Activated naive CD8-positive, alpha-beta T cell treated with anti-CD3 and anti-CD28 coated beads, Interleukin-2, amount 50 U/mL, for 16 hours (primary cell): ENCODE results near the gene PNKP.
A peak's percentile ranks its signal among the peaks of the same experiment; 100 is the strongest.
"Not testable (repeated sequence)": the region's sequence is repeated elsewhere in the genome, so short reads cannot be mapped to it uniquely, and the experiment has no call there.

Experiments used
- DNase-seq: peaks from one replicate; pipeline ENCODE4 v3.0.0-alpha.2; 2020; ENCODE audit warnings: low read depth, low spot score

The PNKP gene

GRCh38 chr19:49823472-49823871 is 43.9 kb downstream of the PNKP start:
- no peak for DNase-seq

GRCh38 chr19:49820125-49820524 is 47.3 kb downstream of the PNKP start:
- DNase-seq, result no peak

GRCh38 chr19:49819452-49820115 is 47.8 kb downstream of the PNKP start:
- not testable (repeated sequence) for DNase-seq

- DNase-seq, result no peak
Measured at GRCh38 chr19:49818649-49819370, 48.6 kb downstream of the PNKP start.

- peak; percentile 59 for DNase-seq
Measured at GRCh38 chr19:49817964-49818648, 49.3 kb downstream of the PNKP start, which contains the start of gene MED25. Gene MED25 (plus strand): TSS chr19:49818289. CDS start chr19:49818342, 53 bp downstream.

GRCh38 chr19:49816590-49816989 is 50.8 kb downstream of the PNKP start:
- DNase-seq, result no peak

- no peak for DNase-seq
Measured at GRCh38 chr19:49814010-49814409, 53.4 kb downstream of the PNKP start.

- peak; percentile 73 for DNase-seq
Measured at GRCh38 chr19:49812997-49813861, 54.1 kb downstream of the PNKP start, which contains the start of gene FUZ. Gene FUZ (minus strand): TSS chr19:49813292. CDS start chr19:49813106, 186 bp downstream.

- DNase-seq, result no peak
Measured at GRCh38 chr19:49812452-49812996, 54.9 kb downstream of the PNKP start.

GRCh38 chr19:49811328-49811727 is 56.0 kb downstream of the PNKP start:
- DNase-seq, result no peak
